GM06990 (cell line): Measurements from ENCODE around the gene HDAC11.
"Not testable (repeated sequence)": the region's sequence is repeated elsewhere in the genome, so short reads cannot be mapped to it uniquely, and the experiment has no call there.

ENCODE experiments used
- DNase-seq: peaks from one replicate; pipeline ENCODE4 v3.0.0-alpha.2; 2011; ENCODE audit not compliant: insufficient read length; ENCODE audit errors: extremely low read depth
- H3K27me3 ChIP-seq: replicated peaks from 2 replicates; pipeline ENCODE4 v1.6.0; 2011; ENCODE audit warnings: low read length; ENCODE audit not compliant: control insufficient read depth, insufficient read depth
- H3K36me3 ChIP-seq: 2 replicates; pipeline ENCODE4 v1.5.1; 2011; ENCODE audit warnings: low read length; ENCODE audit not compliant: control insufficient read depth, insufficient read depth
- H3K4me3 ChIP-seq: replicated peaks from 2 replicates; pipeline ENCODE4 v1.5.1; 2011; ENCODE audit warnings: low read depth, mild to moderate bottlenecking, control low read depth, low read length
- CTCF ChIP-seq: IDR thresholded peaks from 2 replicates; pipeline ENCODE4 v1.5.1; 2011; ENCODE audit warnings: low read length, control low read depth, mild to moderate bottlenecking, inconsistent platforms; ENCODE audit not compliant: insufficient read depth, poor library complexity, severe bottlenecking

HDAC11 gene

GRCh38 chr3:13495351-13495813 lies 15.3 kb downstream of the HDAC11 start:
- DNase-seq: no peak
- TF ChIP-seq CTCF: no peak
- Histone ChIP-seq H3K4me3 (no peak overlapping the region), H3K36me3 (no peaks in the 10 kb centered on the region), H3K27me3 (no peaks in the 10 kb centered on the region; the same call in 1 of the 2 replicates)

DNA sequence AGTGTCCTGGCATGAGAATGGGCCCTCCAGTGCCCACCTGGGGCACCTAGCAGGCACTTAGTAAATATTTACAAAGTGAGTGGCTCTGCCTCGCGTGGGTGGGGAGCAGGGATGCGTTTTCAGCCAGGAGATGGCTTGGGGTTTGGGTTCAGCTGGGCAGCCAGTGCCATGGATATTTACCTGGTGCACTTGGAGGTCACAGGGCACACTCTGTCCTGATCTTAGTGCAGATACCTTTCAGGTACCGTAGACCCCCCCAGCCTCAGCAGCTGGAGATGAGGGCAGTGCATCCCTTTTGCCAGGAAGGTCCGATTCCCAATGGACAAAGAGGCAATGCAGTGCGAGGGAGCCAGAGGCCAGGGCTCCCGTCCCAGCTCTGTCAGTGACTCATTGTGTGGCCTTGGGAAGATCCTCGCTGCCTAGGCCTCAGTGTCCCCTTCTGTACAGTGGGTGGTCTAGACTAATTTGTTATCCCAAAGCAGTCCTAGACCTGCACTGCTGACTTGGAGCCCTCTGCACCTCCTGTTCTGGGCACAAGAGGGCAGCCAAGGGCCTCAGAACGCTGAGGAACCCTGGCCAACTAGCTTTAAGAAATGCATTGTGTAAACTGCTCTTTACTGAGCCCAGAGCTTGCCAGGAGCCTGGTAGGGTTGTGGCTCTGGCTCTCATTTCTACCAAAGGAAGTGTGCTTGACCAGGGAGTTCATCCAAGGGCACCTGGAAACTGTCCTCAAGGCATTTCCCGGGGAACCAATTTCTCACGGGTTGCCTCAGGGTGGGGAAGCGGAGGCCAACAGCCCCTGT lies 16.0 kb downstream of the HDAC11 start:
- DNase-seq: no peak
- no peaks in the 10 kb centered on the region for H3K36me3 ChIP-seq
- TF ChIP-seq CTCF: peak; percentile 95

DNA sequence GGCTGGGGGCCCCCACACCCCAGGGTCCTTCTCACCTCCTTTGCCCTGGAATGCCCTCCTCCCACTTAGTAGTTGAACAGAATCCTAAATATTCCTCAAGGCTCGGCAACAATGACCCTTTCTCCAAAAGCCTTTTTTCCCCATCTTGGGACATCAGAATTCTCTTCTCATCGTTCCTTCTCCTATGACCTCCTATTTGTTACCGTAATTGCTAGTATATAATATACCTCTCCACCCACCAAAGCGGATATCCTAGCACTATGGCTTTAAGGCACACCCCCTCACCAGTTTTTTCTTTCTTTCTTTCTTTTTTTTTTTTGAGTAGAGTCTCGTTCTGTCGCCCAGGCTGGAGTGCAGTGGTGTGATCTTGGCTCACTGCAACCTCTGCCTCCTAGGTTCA lies 16.8 kb downstream of the HDAC11 start:
- Histone ChIP-seq H3K4me3 (no peak overlapping the region), H3K36me3 (no peaks in the 10 kb centered on the region), H3K27me3 (no peaks in the 10 kb centered on the region; the same call in 1 of the 2 replicates)
- no peak for TF ChIP-seq CTCF
- DNase-seq: no peak

More for the DNA sequence above, 16.0 kb downstream of the HDAC11 start:
- no peaks in the 10 kb centered on the region; the same call in 1 of the 2 replicates for H3K27me3 ChIP-seq
- H3K4me3 ChIP-seq: no peak overlapping the region

- Histone ChIP-seq H3K27me3 (no peaks in the 10 kb centered on the region; the same call in 1 of the 2 replicates), H3K4me3 (no peak overlapping the region), H3K36me3 (no peaks in the 10 kb centered on the region)
- TF ChIP-seq CTCF: no peak
- DNase-seq: no peak
Measured at GRCh38 chr3:13497386-13497785, 17.3 kb downstream of the HDAC11 start.

DNA sequence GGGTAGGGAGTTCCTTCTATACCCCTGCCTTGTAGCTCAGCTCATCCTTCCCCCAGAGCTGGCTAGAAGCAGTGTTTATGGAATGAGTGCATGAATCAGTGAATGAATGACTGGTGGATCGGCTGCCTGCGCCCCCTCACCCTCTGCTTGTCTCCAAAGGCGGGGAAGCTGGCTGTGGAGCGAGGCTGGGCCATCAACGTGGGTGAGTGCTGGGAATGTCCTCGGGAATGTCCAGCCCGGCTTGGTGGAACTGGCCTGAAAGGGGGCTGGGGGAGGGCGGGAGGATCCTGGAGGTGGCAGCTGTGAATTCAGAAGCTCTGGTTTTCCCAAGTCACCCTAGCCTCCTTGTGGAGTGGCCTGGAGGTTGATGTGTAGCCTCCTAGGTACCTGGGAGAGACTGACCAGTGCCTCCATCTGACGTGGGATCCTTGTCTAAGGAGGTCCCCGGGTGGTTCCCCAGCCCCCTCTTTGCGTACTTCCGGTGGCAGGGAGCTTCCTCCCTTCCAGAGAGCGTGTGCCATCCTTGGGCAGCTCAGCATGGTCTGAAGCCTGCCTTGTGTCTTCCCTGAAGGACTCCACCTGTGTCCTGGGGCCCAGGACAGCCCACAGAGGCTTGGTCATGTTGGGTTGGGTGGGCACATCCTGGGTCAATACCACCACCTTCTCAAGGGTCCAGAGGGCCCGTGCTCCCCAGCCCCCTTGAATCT lies 18.4 kb downstream of the HDAC11 start:
- H3K36me3 ChIP-seq: no peaks in the 10 kb centered on the region
- TF ChIP-seq CTCF: no peak
- no peak overlapping the region for H3K4me3 ChIP-seq
- H3K27me3 ChIP-seq: no peaks in the 10 kb centered on the region; the same call in 1 of the 2 replicates
- DNase-seq: no peak

DNA sequence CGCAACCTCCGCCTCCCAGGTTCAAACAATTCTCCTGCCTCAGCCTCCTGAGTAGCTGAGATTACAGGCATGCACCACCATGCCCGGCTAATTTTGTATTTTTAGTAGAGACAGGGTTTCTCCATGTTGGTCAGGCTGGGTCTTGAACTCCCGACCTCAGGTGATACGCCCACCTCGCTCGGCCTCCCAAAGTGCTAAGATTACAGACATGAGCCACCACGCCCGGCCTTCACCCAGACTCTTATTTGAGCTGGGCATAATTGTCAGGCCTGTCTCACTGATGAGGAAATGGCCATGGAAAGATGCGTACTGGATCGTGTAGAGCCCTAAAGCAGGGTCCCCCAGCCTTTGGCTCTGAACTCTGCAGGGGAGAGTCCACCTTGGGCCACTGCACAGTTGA lies 19.1 kb downstream of the HDAC11 start:
- H3K4me3 ChIP-seq, H3K27me3 ChIP-seq, DNase-seq, H3K36me3 ChIP-seq: not testable (repeated sequence)
